ENCODE measurements around the gene GFAP. TPM values are rescaled to one million over a fixed set of nuclear protein-coding genes. Genes with fewer than 3 reads are reported as not detected.
A peak's percentile ranks its signal among the peaks of the same experiment; 100 is the strongest.

Gene GFAP
- total and polyA plus RNA-seq, 12 donors: 0.39 to 9.1 (median 1.4) TPM; not detected in 1

GRCh38 chr17:44906763-44907728, 8.3 kb downstream of the GFAP start:
- H3K27me3 ChIP-seq: no peaks in the 10 kb centered on the region
- intact Hi-C loops (cut with DNase I): no loop called here
- peaks cover 0 to 9% of the 10 kb centered on the region in 2 donors for H3K4me1 ChIP-seq (replicated peaks in 1 of 2)
- 77 to 79% (median 78%) methylated on average over 8 to 18 of the region's 18 CpGs for WGBS, 4 donors
- TF ChIP-seq POLR2A (IDR thresholded peaks at IDR 0.05) (no peak), CTCF (IDR thresholded peaks at IDR 0.05) (no peak)
- H3K4me3 ChIP-seq: no peak overlapping the region
- no peaks in the 10 kb centered on the region for H3K36me3 ChIP-seq (replicated peaks in 1 of 2)
- peak in 1 of 7 donors; percentile 12 for DNase-seq
- no peaks in the 10 kb centered on the region for H3K9me3 ChIP-seq (replicated peaks in 1 of 3)
- H3K27ac ChIP-seq: no peak overlapping the region

DNA sequence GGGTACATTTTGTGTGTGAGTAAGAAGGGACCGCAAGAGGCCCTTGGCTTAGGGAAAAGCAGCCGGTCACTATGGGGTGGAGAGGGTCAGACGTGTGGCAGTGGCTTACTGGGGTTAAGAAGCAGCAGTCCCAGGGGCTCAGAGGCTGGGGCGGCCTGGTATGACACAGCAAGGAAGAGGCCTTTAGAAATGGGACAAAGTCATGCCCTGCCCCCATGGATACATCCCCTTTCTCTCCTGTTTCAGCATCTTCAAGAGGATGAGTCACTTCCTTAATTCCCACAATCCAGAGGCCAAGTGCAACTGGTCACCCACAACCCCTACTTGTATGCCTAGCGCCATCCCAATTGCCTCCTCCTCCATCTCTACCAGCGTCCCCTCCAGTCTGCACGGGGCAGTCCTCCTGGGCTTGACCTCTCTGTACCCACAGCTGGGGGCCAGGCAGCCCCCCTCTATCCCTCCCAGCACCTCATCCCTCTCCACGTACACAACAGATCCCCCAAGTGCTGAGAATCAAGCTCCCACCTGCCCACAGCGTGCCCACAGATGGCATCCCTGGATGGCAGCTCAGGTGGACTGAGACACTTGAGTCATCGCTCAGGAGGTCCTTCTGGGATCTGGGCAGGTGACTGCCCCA, 9.2 kb downstream of the GFAP start:
- DNase-seq: peak in 2 of 7 donors; percentile 17 to 25
- Histone ChIP-seq H3K9me3 (replicated peaks in 1 of 3) (no peaks in the 10 kb centered on the region), H3K36me3 (replicated peaks in 1 of 2) (no peaks in the 10 kb centered on the region), H3K4me3 (no peak overlapping the region), H3K27ac (no peak overlapping the region), H3K4me1 (replicated peaks in 1 of 2) (peaks cover 2 to 7% of the 10 kb centered on the region in 2 donors), H3K27me3 (no peaks in the 10 kb centered on the region)
- intact Hi-C loops (cut with DNase I): no loop called here
- WGBS, 4 donors: 78 to 91% (median 81%) methylated on average over 10 of the region's 10 CpGs
- TF ChIP-seq POLR2A (IDR thresholded peaks at IDR 0.05) (no peak), CTCF (IDR thresholded peaks at IDR 0.05) (no peak)

- H3K4me3 ChIP-seq: no peak overlapping the region
- intact Hi-C loops (cut with DNase I): no loop called here
- peaks cover 10 to 13% of the 10 kb centered on the region in 2 donors for H3K4me1 ChIP-seq (replicated peaks in 1 of 2)
- no peaks in the 10 kb centered on the region for H3K9me3 ChIP-seq (replicated peaks in 1 of 3)
- 88 to 90% (median 89%) methylated on average over 9 of the region's 9 CpGs for WGBS, 4 donors
- DNase-seq: peak in 1 of 7 donors; percentile 10
- H3K27me3 ChIP-seq: no peaks in the 10 kb centered on the region
- no peak for TF ChIP-seq CTCF (IDR thresholded peaks at IDR 0.05)
- TF ChIP-seq POLR2A (IDR thresholded peaks at IDR 0.05): no peak
- no peaks in the 10 kb centered on the region for H3K36me3 ChIP-seq (replicated peaks in 1 of 2)
- H3K27ac ChIP-seq: no peak overlapping the region
Observed at GRCh38 chr17:44905006-44906000, 10.0 kb downstream of the GFAP start.
